GM15510 (cell line): ENCODE data around the gene FAM193B.

Experiments used
- POLR2A ChIP-seq: IDR thresholded peaks from 3 replicates; pipeline ENCODE4 v1.6.1; 2011; ENCODE audit warnings: borderline replicate concordance; ENCODE audit not compliant: insufficient read length; ENCODE audit errors: extremely low read depth

FAM193B gene

GRCh38 chr5:177550122-177550521 is 4.2 kb downstream of the FAM193B start:
- TF ChIP-seq POLR2A, result no peak

DNA sequence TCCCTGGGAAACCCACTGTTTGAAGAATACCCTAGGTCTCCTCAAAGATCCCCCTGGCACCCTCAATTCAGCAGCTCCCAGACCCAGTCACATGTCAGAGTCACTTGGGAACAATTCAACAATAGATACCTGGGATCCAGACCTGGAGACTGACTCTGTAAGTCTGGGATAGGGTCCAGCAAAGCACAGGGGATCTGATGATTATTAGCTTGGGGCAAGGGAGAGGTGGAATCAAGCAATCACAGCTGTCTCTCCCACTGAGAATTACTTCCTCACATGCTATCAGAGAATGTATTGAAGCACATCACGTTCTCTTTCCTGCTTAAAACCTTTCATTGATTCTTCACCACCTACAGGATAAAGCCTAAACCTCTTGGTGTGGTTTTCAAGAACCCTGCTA is 5.9 kb downstream of the FAM193B start:
- TF ChIP-seq POLR2A, result no peak

GRCh38 chr5:177547736-177548135 is 6.6 kb downstream of the FAM193B start:
- TF ChIP-seq POLR2A, result no peak

- TF ChIP-seq POLR2A, result no peak
Measured at GRCh38 chr5:177546258-177546741, 8.1 kb downstream of the FAM193B start.

DNA sequence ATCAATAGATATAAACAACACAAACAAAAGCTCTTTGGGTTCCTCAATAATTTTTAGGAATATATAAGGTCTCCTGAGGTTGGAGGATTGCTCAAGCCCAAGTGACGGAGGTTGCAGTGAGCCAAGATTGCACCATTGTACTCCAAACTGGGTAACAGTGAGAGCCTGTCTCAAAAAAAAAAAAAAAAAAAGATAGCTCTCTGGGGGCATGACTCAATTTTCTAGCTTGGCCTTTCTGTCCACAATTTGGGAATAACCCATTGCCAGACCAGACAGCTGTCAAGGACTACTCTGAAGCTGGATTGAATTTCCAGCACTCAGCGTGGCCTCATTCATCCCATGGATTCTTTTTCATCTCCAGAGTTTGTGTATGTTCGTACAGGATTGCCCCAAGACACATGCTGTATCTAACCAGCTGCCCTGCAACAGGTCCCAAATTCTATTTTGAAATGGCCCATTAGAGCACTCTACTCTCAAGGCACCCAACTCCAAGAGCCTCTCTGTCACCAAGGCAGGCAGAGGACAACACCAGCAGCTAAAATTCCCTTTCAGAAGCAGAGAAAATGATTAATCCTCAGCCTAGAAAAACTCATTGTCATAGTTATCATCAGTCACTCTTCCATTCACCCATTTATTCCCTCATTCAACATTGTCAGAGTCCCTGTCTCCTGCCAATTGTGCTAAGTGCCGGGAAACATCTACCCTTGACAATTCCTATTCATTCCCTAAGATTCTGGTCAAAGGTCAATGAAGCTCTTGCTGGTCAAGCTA is 8.7 kb downstream of the FAM193B start:
- no peak for TF ChIP-seq POLR2A

DNA sequence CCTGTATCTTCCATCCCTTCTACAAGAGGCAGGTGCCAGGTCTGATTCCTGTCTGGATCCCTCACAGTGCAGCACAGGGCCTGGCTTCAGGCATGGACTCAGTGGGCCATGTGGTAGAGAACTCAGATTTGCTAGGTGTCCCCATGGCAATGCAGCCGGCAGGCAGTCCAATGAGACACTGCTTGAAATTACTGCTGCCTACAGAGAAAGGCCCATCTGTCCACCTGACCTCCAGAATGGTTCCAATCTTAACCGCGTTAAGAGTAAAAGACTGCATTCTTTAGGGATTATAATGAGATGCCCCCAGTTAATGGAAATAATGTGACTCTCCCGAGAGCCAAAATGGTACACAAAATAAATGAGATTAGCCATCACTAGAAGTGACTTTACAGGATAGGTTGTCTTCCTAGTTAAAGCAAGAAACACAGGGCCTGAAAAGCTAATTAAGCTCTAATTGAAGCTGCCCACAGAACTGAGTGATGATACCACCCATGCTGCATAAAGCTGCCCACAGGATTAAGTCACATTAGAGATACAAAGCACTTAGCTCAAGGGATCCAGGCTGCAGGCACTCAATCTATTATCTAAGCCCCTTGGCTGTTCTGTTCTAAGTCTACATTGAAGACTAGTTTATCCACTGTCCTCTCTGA is 11.4 kb downstream of the FAM193B start:
- TF ChIP-seq POLR2A, result no peak

DNA sequence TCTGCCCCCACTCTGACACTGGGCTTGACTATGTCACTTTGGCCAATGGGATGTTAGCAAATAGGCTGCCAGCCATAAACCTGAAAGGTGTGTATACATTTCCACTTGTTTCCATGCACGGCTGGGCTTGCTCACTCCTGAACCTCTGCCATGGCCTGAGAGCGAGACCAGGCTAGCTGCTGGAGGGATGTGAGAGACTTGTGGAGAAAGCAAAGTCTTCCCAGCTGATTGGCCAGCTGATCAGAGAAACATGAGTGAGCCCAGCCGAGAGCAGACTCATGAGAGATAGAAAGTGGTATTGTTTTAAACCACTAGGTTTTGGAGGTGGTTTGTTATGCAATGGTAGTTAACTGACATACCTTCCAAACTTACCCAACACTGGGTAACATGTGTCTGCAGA is 13.9 kb downstream of the FAM193B start:
- no peak for TF ChIP-seq POLR2A

GRCh38 chr5:177539411-177539810 is 15.0 kb downstream of the FAM193B start:
- TF ChIP-seq POLR2A, result no peak

DNA sequence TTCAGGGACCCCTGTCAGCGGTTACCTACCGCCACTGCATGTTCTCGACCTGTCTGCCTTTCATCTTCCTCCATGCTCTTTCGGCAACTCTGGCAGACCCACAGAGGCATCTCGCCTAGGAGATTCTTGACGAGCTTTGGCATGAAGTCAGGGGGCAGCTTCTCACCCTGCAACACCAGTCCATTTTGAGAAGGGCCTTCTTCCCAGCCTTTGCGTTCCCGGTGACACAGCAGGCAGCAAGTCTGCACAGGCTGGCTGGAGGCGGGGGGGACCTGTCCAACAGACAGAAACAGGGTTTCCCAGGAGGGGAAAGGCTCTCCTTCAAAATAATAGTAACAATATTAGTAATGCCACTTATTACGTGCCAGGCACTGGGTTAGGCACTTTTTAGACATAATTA is 15.5 kb downstream of the FAM193B start:
- TF ChIP-seq POLR2A, result no peak

- TF ChIP-seq POLR2A, result no peak
Measured at GRCh38 chr5:177537389-177538361, 16.7 kb downstream of the FAM193B start.

DNA sequence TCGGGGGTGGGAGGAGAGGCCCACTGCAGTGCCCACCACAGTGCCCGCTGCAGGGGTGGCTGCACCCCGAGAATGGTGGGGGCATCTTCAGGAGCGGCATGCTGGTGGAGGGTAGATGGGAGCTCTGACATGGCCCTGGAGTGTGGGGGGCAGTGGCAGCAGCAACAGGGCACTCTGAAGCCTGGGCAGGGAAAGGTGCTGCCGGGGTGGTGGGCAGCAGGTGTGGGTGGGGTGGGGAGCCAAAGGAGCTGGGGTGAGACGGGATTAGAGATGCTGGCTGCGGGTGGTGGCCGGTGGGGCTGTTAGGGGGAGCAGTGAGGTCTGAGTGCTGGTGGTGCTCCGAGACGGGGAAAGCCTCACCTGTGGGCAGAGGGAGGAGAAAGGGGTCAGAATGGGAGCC is 18.0 kb downstream of the FAM193B start:
- TF ChIP-seq POLR2A, result no peak

DNA sequence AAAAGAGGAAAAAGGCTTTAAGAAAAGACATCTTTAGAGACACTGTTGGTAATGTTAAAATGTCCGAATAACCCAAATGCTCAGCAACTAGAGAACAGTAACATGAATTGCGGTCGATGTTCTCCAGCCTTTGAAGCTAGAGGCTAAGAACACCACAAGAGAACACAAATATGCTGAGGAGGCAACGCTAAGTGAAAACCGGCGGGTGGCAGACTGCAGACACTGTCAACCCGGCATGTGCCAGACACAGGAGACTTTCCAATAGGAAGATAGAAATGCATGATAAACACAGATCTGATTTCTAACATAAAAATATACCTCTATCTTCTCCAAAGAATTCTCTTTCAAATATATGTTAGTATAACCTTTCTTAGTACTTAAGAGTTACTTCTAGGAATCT is 19.2 kb downstream of the FAM193B start:
- no peak for TF ChIP-seq POLR2A

DNA sequence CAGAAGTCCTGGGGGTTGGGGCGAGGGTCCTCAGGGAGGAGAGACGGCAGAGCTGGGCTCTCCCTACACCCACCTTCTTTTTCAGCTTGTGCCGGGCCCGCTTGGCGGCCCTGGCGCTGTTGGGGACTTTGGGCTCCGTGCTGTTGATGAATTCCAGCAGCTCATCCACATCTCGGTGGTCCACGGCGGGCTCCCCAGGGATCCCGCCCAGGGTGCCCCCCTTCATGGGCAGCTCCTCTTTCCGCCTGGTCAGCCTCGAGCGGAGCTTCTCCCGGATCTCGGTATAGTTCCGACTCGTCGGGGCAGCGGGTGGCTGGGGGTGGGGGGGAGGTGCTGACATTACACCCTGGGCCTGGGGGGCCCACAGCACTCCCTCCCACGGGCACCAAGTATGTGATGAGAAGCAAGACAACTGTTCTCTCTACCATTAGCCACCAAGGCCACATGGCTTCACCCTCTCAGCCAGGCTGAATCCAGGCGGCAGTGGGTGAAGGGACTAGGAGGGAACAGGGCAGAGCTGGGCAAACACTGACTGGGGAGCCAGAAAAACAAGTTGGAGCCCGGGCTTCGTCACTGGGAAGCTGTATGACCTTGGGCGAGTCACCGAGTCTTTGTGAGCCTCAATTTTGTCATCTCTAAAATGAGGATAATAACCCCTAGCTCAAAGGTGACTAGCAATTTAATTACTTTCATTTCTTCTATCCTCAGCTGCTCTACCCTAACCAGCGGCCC is 23.0 kb downstream of the FAM193B start:
- no peak for TF ChIP-seq POLR2A

GRCh38 chr5:177530638-177531037 is 23.7 kb downstream of the FAM193B start:
- TF ChIP-seq POLR2A, result no peak
